ENCODE results near the gene TMTC1.
"Not testable (repeated sequence)": the region's sequence is repeated elsewhere in the genome, so short reads cannot be mapped to it uniquely, and the experiment has no call there.

Gene TMTC1

DNA sequence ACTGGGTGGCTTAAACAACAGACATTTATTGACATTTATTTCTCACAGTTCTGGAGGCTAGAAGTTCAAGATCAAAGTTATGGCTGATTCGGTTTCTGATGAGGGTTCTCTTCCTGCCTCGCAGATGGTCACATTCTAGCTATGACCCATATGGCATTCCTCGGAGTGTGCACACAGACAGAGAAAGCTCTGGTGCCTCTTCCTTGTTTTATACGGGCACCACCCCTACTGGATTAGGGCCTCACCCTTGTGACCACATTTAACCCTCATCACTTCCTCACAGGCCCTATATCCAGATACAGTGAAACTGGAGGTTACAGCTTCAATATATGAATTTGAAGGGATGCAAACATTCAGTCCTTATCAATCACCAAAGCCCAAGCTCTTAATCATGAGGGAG, 209.2 kb downstream of the TMTC1 start:
- no peak for DNase-seq (ENCODE audit: low read depth, low spot score)

DNA sequence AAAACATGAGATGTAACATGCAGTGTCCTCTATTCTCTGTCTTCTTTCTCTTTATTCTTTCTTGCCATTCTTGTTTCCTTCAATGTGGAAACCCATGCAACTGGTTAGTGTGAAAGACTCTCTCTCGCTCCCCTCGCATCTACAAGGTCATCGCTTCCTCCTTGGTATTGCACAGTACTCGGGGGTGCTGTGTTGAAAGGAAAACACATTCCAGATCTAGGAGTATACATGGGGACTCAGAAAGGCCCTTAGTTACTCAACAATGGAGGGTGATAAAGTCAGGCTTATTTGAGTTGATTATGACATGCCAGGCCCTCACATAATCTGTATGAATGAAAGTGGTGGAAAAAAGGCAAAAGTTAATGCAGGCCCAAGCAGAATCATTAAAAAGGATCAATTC, 210.8 kb downstream of the TMTC1 start:
- no peak for DNase-seq (ENCODE audit: low read depth, low spot score)

DNA sequence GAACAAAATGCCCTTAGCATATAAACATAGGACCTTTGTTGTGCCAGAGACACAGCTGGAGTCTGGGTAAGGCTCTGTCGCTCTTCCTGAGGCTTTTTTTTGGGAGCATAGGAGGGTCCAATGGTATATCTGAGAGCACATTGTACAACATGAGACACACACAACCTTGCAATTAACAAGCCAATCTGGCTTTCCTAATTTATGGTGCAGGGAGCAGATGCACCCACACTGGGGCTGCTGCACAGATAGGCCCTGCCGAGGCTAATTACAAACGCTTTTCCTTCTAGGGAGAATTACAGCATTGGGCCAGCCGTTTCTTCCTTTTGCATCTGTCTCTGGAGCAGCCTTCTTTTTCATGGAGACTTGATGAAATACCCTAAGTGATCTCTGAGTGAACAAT, 211.3 kb downstream of the TMTC1 start:
- DNase-seq (ENCODE audit: low read depth, low spot score): no peak

DNA sequence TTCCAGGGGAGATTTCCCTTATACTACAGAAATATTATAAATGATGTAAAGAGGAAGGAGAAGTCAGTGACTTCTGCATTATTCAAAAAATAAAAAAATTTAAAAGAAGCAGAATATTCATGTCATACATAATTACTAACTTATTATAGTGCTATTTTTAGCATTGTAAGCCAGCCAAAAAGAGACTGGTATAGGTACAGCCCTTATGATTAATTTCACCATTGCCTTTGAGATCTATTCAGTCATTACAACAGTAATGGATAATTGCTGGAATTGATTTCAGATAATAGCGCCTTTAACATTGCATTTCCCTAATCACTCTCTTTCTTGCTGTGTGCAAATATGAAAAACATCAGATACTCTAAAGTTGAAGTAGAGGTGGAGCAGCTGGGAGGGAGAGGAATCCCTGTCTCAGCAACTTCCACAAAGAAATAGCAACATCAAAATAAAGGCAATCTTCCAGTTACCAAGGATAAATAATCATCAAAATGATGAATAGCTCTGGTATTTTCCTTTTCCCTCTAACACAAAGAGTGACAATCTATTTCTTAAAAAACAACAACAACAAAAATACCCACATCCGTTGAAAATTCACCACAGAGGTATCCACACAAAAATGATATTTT, 214.5 kb downstream of the TMTC1 start:
- DNase-seq (ENCODE audit: low read depth, low spot score): no peak

DNA sequence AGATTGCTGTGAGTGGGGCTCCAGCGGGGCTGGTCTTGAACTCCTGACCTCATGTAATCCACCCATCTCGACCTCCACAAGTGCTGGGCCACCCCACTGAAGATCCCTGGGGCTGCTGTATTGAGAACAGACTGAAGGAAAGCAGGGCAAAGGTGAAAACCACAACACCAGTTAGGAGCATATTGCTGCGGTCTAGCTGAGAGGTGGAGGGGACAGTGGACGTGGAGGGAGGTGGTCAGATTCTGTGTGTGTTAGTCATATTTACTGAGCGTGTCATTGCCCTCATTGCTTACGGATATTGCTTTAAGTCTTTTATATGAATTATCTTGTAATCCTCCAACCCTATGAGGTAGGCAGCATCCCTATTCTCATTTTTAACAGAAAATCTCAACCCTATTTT, 217.3 kb downstream of the TMTC1 start:
- no peak for DNase-seq (ENCODE audit: low read depth, low spot score)

DNA sequence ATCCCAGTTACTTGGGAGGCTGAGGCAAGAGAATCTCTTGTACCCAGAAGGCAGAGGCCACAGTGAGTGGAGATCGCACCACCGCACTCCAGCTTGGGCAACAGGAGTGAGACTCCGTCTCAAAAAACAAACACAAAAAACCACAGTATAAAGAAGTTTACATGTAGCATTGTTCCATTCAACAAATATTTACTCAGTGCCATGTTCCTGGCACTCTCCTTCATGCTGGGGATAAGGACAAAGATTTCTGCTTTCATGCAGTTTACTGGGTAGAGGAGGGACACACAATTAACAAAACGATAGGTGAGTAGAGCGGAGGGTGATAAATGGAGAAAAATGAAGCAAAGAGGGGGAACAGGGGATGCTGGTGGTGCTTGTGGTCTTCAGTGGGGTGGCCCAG, 218.0 kb downstream of the TMTC1 start:
- no peak for DNase-seq (ENCODE audit: low read depth, low spot score)

DNA sequence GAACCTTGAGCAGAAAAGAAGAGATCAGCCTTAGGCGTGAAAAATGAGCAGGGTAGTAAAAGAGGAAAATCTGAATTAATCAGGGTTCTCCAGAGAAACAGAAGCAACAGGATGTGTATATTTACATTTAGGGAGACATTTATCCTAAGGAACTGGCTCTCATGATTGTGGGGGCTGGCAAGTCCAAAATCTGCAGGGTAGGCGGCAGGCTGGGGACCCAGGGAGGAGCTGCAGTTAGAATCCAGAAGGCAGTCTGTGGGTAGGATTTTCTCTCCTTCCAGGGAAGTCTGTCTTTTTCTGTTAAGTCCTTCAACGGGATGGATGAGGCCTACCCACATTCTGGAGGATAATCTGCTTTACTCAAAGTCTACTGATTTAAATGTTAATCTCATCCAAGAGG, 218.8 kb downstream of the TMTC1 start:
- no peak for DNase-seq (ENCODE audit: low read depth, low spot score)

DNA sequence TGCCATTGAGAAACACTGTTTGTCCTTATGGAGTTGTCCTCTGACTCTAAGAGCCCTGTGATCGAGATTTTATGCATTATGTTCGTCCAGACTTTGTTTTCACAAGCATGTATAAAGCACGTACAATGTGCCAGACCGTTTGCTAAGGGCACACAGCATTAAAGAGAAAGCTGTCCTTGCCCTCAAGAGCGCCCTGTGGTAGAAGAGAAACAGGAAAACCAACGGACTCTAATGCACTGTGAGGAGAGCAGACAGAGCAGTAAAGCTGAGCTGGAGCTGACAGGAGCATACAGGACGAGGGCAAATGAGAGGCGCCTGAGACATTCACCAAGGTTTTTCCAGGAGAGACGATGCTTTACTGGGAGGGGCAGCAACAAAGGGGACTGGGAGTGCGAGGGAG, 220.1 kb downstream of the TMTC1 start:
- no peak for DNase-seq (ENCODE audit: low read depth, low spot score)

DNA sequence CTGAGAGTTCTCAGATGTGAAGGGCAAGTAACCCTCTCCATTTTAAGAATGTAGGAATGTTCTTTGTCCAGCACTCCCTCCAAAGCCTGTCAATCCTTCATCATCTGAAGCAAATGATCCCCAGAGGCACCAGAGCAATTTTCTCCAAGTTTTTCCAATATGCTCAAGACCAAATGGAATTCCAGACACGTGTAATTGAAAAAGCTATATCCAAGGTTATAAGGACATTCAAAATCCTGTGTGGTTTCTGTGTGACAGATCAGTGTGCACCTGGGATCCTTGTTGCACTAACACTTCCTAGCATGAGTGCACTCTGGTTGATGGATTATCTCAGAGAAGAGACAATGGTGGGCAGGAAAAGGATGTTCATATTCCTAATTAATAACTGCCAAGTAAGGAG, 220.7 kb downstream of the TMTC1 start:
- DNase-seq (ENCODE audit: low read depth, low spot score): no peak

DNA sequence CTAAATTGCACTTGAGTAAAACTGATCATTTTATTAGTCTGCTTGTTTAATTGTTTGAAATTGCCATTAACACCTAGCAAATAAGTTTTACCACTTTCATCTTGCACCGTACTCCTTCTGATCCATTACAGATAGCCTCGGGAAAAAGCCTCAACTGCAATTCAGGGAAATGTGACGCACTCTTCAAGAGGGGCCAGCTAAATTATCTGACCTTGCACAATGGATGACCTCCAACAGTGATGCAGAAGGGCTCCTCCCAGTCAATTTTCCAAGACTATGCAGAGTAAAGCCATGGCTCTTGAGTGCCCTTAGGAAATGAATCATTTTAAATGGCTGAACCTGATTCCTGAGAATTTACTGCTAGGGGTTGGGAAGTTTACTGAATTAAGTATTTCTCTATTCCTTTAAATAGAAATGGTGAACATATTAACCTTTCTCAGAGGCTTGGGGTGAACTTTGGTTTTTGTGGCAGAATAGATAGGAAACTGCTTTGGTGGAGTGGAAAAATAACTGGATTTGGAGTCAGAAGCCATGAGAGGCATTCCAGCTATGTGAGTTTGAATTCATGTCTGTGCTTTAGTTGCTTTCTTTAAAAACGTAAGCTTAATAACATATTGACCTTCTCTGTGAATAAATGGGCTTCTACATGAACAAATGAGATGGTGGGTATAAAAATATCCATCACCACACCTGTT, 221.5 kb downstream of the TMTC1 start:
- no peak for DNase-seq (ENCODE audit: low read depth, low spot score)

DNA sequence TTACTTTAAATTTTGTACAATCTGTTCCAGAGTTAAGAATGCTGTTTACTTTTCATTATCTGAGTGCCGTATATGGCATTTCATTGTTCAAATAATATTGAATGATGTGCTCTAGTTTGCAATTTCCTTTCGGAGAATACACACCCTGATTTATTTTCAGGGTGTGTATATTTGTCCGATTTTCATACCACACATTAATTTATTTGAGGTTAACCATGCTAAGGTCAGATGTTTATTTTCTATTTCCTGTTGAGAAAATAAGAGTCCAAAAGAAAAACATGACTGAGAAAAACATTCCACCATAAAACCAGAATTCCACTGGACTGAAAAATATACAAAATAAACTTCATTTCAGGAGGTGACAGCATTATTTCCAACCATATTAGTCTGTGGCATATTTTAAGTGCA, 222.1 kb downstream of the TMTC1 start:
- no peak for DNase-seq (ENCODE audit: low read depth, low spot score)

DNA sequence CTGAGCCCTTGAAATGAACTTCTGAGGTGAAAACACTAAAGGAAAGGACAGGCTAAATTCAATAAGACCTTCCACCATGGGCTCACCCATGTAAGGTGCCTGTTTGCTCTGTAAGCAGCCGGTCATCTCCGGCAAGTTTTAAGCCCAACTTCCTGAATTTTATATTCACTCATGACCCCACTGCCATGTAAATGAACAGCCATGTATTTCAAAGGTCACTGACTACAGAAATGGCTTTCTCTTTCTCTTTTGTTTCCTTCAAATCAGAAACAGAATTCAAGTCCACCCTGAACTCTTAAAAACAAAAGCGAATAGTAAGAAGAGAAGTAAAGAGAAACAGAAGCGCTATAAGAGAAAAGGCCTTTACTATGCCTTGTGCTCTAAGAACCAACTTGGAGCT, 224.5 kb downstream of the TMTC1 start:
- DNase-seq (ENCODE audit: low read depth, low spot score): no peak

DNA sequence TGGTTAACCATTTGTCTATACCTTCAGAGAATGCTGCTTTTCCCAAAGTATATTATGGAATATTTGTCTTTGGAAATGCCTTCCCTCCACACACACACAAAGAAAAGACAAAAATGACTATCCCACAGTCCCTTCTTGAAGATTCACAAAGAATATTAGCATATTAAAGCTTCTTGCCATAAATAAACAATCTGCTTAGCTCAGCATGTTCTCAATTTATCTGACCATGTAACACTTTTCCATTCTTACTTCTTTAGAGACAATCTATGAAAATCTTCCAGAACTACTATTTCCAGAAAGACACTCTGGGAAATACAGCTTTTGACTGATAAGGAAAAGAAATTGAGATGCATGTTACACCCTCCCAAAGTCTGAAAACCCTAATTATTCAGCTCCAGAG, 227.4 kb downstream of the TMTC1 start:
- DNase-seq (ENCODE audit: low read depth, low spot score): no peak

DNA sequence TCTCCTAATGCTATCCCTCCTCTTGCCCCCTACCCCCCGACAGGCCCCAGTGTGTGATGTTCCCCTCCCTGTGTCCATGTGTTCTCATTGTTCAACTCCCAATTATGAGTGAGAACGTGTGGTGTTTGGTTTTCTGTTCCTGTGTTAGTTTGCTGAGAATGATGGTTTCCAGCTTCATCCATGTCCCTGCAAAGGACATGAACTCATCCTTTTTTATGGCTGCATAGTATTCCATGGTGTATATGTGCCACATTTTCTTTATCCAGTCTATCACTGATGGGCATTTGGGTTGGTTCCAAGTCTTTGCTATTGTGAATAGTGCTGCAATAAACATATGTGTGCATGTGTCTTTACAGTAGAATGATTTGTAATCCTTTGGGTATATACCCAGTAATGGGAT, 228.3 kb downstream of the TMTC1 start:
- DNase-seq (ENCODE audit: low read depth, low spot score): not testable (repeated sequence)

DNA sequence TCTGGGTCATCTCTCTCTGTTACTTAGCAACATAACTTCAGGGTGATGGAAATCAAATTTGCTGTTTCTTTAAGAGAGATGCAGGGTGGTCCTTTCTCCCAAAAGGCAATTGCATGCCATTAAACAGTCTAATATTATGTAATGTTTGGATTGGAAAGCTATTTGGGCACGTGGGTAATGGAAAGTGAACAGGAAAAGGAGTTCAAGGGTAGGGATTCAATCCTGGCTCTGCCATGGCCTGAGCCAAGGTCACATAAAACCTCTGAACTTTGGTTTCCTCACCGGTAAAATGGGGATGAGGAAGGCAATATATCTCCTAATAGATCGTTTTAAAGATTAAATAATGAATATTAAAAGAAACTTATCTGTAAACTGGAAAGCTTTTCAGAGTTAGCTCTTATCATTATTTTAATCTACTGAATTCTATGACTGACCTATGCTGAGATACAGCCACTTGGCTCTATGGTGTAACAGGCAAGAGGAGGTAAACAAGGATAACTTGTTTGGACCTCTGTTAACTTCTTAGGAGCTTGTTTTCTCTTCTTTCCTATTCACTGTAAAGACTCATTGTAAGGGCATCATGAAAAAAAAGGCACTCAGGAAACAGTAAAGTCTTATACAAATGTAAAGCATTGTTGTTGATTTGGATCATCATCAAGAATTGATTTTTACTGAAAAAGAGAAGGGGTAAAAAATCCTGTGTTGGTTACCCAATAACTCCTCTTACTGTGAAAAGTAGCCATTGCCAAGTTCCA, 230.6 kb downstream of the TMTC1 start:
- no peak for DNase-seq (ENCODE audit: low read depth, low spot score)

DNA sequence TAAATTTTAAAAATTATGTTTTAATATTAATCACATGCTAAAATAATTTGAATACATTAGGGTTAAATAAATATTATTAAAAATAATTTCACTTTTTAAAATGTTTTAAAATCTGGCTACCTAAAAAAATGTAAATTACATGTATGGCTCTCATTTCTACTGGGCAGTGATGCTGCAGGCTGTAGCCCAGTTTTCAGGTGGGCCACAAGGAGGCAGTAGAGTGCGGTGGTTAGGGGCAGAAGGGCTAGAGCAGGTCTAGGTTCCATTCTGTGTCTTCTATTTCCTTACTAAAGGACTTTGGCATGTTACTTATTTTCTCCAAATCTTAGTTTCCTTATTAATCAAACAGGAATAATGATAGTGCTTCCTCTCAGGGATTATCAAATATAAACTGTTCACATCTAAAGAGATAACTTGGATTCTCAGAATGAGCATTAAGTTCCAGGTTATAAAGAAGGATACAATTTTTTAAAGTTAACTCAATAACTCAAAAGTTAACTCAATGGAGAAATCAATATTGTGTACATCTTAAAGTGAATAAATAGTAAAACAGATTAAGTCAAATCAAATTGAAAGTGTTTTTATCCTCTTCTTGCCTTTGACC, 231.3 kb downstream of the TMTC1 start:
- no peak for DNase-seq (ENCODE audit: low read depth, low spot score)

DNA sequence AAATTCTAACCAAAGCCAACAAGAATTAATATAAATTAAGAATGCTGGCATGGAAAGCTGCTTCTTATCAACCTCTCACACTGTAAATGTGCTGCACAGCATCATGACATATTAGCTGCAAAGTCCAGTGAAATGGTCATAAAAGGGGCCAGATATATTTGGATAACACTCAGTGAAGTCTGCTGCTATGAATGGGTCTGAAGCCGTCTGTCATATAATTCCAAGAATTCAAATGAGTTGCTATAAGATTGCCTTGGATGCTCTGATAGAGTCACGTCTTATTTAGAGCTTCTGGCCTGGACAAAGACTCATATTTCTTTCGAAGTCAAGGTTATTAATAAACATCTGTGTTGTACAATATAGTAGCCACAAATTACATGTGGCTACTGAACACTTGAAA, 231.9 kb downstream of the TMTC1 start:
- no peak for DNase-seq (ENCODE audit: low read depth, low spot score)

DNA sequence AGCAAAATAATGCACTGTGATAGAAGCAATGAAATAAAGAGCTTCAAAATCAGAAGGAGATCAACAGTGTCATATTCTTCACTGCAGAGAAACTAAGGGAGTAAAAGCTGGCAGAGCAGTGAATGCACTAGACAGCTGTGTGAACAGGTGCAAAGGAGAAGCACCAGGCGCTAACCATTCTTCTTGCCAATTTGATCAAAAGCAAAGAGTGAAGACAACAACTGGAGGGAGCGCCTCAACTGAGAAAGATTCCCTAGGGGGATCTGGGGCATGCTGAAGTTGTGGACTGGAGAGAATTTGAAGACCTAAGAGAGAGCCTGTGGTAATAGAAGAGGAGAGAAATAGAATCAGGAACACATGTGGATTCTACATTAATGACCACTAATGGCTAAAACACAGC, 235.9 kb downstream of the TMTC1 start:
- DNase-seq (ENCODE audit: low read depth, low spot score): no peak

DNA sequence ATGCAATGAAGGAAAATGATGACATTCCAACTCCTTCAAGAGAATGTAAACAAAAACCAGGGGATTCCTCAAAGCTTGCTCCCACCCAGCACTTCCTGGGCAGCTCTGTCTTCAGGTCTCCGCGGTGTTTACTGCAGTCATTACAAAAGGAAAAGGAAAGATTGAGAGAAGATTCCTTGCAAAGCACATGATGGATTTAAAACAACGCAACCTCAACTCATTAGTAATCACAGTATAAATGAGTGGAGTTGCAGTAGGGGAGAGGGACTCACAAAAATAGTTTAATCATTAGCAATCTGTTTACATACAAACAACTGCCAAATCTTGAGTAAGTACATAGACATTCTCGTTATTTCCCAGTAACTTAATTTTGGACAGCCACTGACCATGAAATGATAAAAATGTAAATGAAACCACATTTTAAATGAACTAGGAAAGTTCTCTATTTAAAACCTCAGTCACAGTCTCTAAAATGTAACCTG, 236.6 kb downstream of the TMTC1 start:
- DNase-seq (ENCODE audit: low read depth, low spot score): no peak

DNA sequence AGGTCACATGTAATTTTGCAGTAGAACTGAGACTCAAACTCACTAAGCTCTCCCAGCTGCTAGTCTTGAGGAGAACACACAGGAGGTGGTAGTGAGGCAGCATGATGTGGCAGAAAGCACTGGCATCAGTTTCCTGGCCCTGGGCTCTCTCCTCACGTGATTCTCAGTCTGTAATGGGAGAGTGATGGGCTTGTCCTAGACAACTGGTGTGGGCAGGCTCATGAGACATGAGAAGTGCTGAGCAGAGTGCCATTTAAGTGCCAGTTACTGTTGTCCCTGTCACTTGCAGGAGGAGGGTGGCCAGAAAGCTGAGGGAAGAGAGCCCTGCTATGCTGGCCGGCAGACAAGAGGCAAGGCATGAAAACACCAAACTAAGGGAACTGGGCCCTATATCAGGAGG, 237.7 kb downstream of the TMTC1 start:
- no peak for DNase-seq (ENCODE audit: low read depth, low spot score)

DNA sequence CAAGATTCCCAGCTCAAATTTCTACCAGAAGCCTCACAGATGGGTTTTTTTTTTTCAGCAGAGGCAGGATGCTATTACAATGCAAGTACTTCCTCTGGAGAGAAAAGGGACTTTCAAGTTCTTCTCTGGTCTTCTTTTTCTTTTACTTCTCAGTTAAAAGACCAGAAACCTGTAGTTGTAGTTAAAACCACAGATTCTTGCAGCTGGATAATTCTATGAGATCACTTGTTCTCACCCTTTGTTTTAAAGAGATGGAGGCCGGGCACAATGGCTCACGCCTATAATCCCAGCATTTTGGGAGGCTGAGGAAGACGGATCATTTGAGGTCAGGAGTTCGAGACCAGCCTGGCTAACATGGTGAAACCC, 238.7 kb downstream of the TMTC1 start:
- DNase-seq (ENCODE audit: low read depth, low spot score): no peak

DNA sequence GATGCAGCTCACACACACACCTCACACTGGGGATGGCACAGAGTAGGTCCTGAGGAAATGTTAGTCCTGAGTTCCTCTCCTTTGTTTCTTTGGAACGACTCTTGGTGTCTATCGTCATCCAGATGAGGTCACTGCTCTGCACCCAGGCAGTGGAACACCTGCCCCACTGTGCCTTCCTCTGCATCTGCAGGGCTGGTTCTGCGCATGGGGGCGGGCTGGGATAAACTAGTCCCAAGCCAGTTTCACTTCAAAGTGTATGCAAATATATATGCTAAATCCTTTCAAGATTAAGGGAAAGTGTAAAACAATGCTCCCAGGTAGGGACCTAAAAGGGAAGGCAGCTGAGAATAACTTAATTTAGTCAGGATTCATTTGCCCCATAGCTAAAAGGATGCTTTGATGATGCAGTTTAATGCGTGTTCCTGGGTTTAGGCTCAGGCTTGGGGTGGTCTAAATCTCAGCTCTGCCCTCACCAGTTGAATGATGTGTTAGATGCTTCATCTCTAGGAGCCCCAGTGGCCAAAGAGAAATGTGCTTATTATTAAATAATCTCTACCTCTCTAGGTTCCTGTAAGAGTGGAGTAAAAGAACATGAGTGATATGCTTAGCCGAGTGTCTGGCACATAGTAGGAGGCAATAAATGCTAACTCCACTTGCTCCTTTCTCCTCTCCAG, 239.2 kb downstream of the TMTC1 start:
- no peak for DNase-seq (ENCODE audit: low read depth, low spot score)
